ENCODE measurements around the gene DNTT. TPM values are rescaled to one million over a fixed set of nuclear protein-coding genes. Genes with fewer than 3 reads are reported as not detected.

DNTT gene
- total RNA-seq, 1 experiment from 2014 or later: not detected

- Mint-ChIP-seq H3K4me3 (ENCODE audit: unreplicated experiment) (no peak overlapping the region), H3K9me3 (ENCODE audit: unreplicated experiment) (no peaks in the 10 kb centered on the region), H3K27ac (ENCODE audit: unreplicated experiment) (no peak overlapping the region), H3K4me1 (ENCODE audit: low read depth, unreplicated experiment) (no peaks in the 10 kb centered on the region), H3K27me3 (ENCODE audit: insufficient read depth, unreplicated experiment) (peaks cover 4% of the 10 kb centered on the region), H3K36me3 (ENCODE audit: insufficient read depth, unreplicated experiment) (no peaks in the 10 kb centered on the region)
- POLR2A ChIA-PET: no interaction called here
- no peak overlapping the region for H3K4me3 ChIP-seq (ENCODE audit: low read depth, low read length)
- no peak for DNase-seq
- CTCF ChIA-PET: no interaction called here
- H3K27me3 ChIP-seq (replicated peaks; ENCODE audit: control insufficient read depth, insufficient read depth, low read length): no peaks in the 10 kb centered on the region
- no peak for TF ChIP-seq CTCF (IDR thresholded peaks at IDR 0.05; ENCODE audit: insufficient read depth in 1 of 2, low read depth in 1 of 2, low read length in 1 of 2, severe bottlenecking in 1 of 2, unreplicated experiment in 1 of 2)
- no peaks in the 10 kb centered on the region for H3K36me3 ChIP-seq (ENCODE audit: control insufficient read depth, insufficient read depth, low read length)
- BruUV-seq (replicated peaks): no TSS peak
- H3K9me3 ChIP-seq: no peaks in the 10 kb centered on the region
- no peaks in the 10 kb centered on the region for H3K4me1 ChIP-seq
- intact Hi-C loops (cut with micrococcal nuclease; ENCODE audit: unreplicated experiment): no loop called here
These were observed 9.1 kb downstream of the DNTT start for GRCh38 chr10:96313344-96313743.

GRCh38 chr10:96317067-96317833 lies 13.0 kb downstream of the DNTT start:
- CTCF ChIA-PET: interaction anchor here (1.0 to 1.4 kb wide), 4 partner anchors 16 to 300 kb away, joined by 3 to 10 read pairs (median 6); no protein-coding TSS in a partner anchor

More at GRCh38 chr10:96317067-96317833, 13.0 kb downstream of the DNTT start:
- H3K9me3 Mint-ChIP-seq (ENCODE audit: unreplicated experiment): no peaks in the 10 kb centered on the region
- no peaks in the 10 kb centered on the region for H3K27me3 ChIP-seq (replicated peaks; ENCODE audit: control insufficient read depth, insufficient read depth, low read length)
- POLR2A ChIA-PET: no interaction called here
- no peak for TF ChIP-seq CTCF (IDR thresholded peaks at IDR 0.05; ENCODE audit: insufficient read depth in 1 of 2, low read depth in 1 of 2, low read length in 1 of 2, severe bottlenecking in 1 of 2, unreplicated experiment in 1 of 2)
- H3K4me3 ChIP-seq (ENCODE audit: low read depth, low read length): no peak overlapping the region
- no peaks in the 10 kb centered on the region for H3K4me1 Mint-ChIP-seq (ENCODE audit: low read depth, unreplicated experiment)
- no TSS peak for BruUV-seq (replicated peaks)
- no peaks in the 10 kb centered on the region for H3K4me1 ChIP-seq
- H3K4me3 Mint-ChIP-seq (ENCODE audit: unreplicated experiment): no peak overlapping the region
- H3K9me3 ChIP-seq: no peaks in the 10 kb centered on the region
- no peaks in the 10 kb centered on the region for H3K36me3 Mint-ChIP-seq (ENCODE audit: insufficient read depth, unreplicated experiment)
- H3K36me3 ChIP-seq (ENCODE audit: control insufficient read depth, insufficient read depth, low read length): no peaks in the 10 kb centered on the region
- intact Hi-C loops (cut with micrococcal nuclease; ENCODE audit: unreplicated experiment): no loop called here
- no peak for DNase-seq
- no peak overlapping the region for H3K27ac Mint-ChIP-seq (ENCODE audit: unreplicated experiment)
- H3K27me3 Mint-ChIP-seq (ENCODE audit: insufficient read depth, unreplicated experiment): peaks cover 7% of the 10 kb centered on the region
